ENCODE measurements around the gene TAPT1.

DNA sequence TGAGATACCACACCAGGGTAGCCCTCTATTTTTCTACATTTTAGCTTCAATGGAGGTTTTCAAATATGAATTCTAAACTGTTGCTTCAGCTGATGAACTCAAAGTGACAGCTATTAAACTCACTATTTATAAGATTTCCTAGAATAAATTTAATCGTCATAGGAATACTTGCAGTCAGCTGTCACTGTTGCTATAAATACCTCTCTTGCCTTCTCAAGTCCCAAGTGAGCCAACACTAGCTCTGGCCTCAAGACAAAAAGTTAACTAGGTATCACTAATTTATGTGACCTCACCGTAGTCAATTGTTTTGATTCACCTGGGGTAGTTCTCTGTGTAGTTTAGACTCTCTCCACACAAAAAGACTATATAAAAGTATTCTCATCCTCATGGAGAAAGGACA, 108.2 kb downstream of the TAPT1 start:
- TF ChIP-seq CTCF (IDR thresholded peaks at IDR 0.05) (no peak), POLR2A (IDR thresholded peaks at IDR 0.05) (no peak)

Data from vagina (tissue), 2 donors.